Skin epidermis (tissue), 12 donors: ENCODE measurements around the gene FGF22.
"Not testable (repeated sequence)": the region's sequence is repeated elsewhere in the genome, so short reads cannot be mapped to it uniquely, and the experiment has no call there.

Source experiments
- H3K27ac ChIP-seq, 21 experiments: fragments of 200-600 bp; sonication (generic) in 11 of 21; one replicate each; pipeline ENCODE4 v1.5.0; 2020; ENCODE audit warnings: mild to moderate bottlenecking in 3 of 21, inconsistent platforms in 2 of 21, moderate library complexity in 2 of 21
- H3K4me3 ChIP-seq, 7 experiments: fragments of 200-600 bp; sonication (generic) in 2 of 7; one replicate each; pipeline ENCODE4 v1.5.0; 2020; ENCODE audit warnings: inconsistent platforms in 2 of 7, mild to moderate bottlenecking in 2 of 7, moderate library complexity in 1 of 7

The FGF22 gene

DNA sequence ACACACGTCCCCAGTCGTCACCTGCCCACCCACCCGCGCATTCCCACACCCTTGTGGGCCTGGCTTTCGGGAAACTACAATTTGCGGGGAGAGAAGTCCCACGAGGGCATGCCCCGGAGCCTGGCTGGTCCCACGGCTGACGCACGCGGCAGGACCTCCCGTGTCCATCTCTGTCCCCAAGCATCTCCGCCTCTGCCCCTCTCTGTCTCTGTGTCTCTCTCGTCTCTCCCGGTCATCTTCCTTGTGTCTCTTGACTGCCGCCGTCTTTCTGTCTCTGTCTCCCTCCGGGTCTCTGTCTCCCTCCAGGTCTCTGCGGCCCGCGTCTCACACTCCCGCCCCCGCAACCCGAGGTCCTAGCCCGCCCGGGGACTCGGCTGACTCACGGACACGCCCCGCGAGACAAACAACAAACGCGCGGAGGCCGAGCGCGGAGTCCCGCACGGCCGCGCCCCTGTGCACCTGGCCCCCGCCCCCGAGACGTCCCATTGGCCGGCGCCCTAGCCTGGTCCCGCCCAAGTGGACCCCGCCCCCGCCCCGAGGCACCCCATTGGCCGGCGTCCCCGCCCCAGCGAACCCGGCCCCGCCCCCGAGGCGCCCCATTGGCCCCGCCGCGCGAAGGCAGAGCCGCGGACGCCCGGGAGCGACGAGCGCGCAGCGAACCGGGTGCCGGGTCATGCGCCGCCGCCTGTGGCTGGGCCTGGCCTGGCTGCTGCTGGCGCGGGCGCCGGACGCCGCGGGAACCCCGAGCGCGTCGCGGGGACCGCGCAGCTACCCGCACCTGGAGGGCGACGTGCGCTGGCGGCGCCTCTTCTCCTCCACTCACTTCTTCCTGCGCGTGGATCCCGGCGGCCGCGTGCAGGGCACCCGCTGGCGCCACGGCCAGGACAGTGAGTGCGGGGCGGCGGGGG, at the start of gene FGF22:
TSS of gene FGF22 (plus strand) at position 627 of the 908 bp plus-strand sequence. CDS start at position 674, 47 bp downstream.
- Histone ChIP-seq H3K27ac (peak within 1 kb of the TSS in 5 of 21 experiments; percentile 7 to 49 (median 11)), H3K4me3 (peak within 1 kb of the TSS; percentile 22 to 42 (median 34))

DNA sequence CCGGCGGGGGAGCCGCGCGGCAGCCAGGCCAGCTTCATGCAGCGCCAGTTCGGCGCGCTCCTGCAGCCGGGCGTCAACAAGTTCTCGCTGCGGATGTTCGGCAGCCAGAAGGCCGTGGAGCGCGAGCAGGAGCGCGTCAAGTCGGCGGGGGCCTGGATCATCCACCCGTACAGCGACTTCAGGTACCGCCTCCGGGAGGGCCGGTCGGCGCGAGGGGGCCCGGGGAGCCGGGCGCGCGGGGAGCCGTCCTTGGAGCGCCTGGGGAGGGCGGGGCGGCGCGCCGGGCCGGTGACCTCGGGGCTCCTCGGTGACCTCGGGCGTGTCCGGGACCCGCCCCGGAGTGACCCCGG, 49.3 kb upstream of the FGF22 start:
- H3K27ac ChIP-seq: no peak overlapping the region
- H3K4me3 ChIP-seq: peak overlapping the region in 3 of 7 experiments; percentile 8 to 22 (median 22)

DNA sequence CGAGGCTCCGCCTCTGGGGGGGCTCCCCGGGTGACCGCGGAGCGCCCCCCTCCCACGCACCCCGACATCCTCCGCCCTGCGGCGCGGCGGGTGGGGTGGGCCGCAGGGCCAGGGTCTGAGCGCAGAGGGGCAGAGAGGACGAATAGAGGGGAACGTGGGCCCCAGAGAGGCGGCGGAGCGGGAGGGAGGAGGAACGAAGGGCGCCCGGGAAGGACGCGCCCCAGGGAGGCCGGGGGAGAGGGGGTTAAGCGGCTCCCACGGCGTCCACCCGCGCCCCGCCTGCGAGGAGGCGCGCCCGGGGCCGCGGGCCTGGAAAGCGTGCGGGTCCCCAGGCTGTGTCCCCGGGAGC, 49.0 kb upstream of the FGF22 start:
- Histone ChIP-seq H3K27ac (no peak overlapping the region), H3K4me3 (peak overlapping the region in 3 of 7 experiments; percentile 8 to 22 (median 22))

DNA sequence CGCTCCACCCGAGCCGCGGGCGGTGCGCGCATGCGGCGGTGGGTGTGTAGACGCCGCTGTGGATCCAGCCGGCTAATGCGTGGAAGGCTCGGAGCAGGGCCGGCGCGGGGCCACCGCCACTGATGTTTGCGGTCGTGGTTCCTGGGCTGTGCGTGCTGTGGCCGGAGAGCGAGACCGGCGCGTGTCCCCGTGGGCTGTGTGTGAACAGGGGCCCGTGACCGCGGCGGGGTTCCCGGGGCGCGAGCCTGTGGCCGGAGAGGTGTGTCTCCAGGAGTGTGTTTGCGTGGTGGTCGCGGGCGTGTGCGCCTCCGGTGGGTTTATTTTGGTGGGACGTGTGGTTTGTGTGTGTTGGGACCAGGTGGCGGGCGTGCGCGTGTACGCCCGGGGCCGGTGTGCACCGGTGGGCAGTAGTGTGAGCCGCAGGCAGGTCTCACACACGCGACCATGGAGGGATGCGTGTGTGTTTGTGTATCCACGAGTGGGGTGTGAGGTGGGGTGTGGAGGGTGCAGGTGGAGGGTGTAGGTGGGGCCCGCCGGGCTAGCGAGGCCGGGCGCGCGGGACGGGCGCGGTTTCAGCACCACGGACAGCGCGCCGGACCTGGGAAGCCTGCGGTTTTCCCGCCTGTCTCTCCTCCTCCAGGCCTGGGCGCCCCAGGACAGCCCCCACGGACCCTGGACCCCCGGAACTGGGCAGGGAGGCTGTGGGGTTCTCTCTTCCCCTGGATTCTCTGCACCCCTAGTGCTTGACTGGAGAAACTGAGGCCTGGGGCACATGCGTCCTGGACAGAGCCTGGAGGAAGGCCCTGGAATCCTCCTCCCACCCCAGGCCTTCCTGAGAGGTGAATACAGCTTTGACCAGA, 48.4 kb upstream of the FGF22 start:
- peak overlapping the region in 1 of 7 experiments; percentile 22 for H3K4me3 ChIP-seq
- no peak overlapping the region for H3K27ac ChIP-seq

DNA sequence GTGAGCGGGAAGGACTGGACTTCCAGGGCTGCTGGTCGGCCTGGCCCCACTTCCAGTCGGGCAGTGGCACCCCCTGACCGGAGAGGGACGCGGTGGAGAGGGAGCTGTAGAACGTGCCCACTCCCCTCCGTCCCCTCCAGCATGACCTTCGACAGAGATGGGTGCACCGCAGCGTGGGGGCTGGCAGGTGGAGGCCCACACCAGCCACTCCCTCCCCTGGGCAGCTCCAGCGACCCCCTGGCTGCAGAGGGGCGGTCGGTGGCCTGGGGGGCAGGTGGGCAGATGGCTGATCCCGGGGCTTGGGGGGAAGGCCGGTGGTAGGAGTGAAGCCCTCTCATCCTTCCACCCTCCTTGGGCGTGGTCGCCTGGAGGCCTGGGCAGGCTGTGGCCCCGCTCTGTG, 47.6 kb upstream of the FGF22 start:
- H3K4me3 ChIP-seq: no peak overlapping the region

DNA sequence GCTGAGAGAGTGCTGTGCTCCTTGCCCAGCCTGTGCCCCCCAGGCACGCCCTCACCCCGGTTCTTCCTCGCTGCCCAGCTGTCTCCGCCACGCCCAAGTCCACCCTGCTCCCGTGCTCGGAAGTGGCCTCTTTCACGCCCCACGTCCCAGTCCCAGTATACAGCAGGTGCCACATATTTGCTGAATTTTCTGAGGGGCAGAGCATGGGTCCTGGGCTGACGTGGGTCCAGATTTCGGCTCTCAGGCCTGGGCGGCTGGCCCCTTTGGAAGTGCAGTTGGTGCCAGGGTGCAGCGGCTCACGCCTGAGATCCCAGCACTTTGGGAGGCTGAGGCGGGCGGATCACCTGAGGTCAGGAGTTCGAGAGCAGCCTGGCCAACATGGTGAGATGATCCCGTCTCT, 46.6 kb upstream of the FGF22 start:
- H3K4me3 ChIP-seq: no peak overlapping the region
- no peak overlapping the region for H3K27ac ChIP-seq

More for the DNA sequence above, 47.6 kb upstream of the FGF22 start:
- no peak overlapping the region for H3K27ac ChIP-seq

DNA sequence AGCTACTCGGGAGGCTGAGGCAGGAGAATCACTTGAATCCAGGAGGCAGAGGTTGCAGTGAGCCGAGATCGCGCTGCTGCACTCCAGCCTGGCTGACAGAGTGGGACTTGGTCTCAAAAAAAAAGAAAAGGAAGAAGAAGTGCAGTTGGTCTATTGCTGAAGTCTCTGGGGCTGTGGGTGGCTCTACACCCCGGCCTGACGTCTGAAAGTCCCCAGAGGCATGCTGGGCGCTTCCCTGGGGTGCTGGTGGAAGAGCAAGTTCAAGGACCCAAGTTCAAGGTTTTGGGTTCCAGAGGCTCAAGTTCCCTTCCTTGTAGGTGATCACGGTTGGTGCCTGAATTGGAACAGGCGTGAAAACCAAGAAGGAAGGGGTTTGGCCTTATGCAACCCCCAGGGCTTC, 46.2 kb upstream of the FGF22 start:
- Histone ChIP-seq H3K27ac (no peak overlapping the region), H3K4me3 (no peak overlapping the region)

DNA sequence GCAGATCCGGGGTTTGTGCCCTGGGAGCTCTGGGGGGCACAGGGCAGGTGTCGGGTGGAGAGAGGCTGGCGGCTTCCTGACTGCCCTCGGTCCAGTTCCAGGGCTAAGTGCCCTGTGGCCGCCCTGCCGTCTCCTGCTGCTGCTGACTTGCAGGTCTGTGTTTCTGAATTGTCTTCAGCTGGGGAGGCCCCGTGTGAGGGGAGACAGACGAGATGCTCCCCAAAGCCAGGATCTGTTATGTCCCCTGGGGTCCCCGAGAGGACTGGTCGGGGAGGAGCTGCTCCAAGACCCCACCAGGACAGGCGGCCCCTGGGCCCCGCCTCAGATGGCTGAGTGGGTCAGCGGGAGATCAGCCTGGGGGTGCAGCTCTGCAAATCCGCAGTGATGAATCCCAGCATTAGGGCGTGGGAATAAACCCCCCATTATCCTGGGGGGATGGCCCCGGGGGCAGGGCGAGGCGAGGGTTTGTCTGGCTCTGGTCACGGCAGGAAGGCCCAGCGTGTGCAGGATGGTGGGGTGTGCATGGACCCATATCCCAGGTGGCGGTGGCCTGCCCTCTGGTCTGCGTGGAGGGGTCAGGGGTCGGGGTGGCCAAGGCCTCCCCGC, 45.3 kb upstream of the FGF22 start:
- no peak overlapping the region for H3K27ac ChIP-seq
- no peak overlapping the region for H3K4me3 ChIP-seq

DNA sequence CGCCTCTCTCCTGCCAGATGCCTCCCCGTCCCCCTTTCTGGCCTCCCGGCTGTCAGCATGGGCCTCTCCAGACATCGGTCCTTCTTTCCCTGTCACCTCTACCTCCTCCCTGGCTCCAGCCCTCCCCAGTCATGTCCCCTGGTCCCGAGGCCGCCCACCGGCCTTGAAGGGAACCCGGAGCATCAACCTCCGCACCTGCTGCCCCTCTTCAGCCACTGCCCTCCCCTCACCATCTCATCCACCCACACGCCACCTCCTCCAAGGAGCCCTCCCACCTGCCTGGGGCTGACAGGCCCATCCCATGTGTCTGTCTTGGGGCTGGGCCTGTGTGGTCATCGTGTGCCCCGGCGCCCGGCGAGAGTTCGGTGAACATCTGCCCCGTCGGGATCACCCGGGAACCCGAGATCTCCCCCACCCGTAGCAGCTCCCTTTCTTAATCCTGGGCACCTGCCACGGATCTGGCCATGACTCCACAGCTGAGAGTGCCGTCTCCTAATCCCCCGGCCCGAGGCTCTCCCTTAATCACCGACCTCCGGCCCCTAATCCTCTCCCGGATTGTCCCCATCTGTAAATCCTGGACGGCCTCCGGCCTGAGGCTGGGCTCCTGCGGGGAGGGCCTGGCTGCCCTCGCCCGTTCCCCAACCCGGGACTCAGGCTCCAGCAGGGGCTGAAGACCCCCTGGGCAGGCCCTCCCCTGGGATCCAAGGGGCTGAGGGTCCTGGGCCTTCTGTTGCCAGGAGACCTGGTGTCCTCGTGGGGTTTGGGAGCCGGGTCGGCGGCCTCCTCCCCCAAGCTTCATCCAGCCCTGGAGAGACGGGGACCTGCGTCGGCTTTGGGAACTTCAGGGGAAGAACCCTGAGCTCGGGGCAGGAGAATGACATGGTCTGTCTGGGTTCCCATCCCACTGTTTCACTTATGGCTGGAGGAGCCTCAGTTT, 44.1 kb upstream of the FGF22 start:
- Histone ChIP-seq H3K27ac (no peak overlapping the region), H3K4me3 (no peak overlapping the region)

DNA sequence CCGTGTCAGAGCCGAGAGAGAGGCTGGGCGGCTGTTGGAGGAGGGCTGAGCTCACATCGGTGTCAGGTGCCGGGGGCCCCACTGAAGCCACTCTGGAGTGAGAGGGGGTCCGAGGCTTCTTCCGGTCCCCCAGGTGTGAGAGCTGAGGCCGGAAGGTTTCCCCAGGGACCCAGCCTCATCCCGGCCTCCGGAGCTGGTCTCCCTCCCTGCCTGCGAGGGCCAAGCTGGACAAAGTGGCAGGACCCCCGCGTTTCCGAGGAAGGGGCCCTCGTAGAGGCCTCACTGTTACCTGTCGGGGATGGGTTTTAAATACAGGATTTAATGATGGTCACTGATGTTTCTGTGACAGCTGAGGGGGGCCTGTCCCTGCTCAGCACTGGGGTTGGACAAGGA, 43.4 kb upstream of the FGF22 start:
- Histone ChIP-seq H3K27ac (no peak overlapping the region), H3K4me3 (no peak overlapping the region)

DNA sequence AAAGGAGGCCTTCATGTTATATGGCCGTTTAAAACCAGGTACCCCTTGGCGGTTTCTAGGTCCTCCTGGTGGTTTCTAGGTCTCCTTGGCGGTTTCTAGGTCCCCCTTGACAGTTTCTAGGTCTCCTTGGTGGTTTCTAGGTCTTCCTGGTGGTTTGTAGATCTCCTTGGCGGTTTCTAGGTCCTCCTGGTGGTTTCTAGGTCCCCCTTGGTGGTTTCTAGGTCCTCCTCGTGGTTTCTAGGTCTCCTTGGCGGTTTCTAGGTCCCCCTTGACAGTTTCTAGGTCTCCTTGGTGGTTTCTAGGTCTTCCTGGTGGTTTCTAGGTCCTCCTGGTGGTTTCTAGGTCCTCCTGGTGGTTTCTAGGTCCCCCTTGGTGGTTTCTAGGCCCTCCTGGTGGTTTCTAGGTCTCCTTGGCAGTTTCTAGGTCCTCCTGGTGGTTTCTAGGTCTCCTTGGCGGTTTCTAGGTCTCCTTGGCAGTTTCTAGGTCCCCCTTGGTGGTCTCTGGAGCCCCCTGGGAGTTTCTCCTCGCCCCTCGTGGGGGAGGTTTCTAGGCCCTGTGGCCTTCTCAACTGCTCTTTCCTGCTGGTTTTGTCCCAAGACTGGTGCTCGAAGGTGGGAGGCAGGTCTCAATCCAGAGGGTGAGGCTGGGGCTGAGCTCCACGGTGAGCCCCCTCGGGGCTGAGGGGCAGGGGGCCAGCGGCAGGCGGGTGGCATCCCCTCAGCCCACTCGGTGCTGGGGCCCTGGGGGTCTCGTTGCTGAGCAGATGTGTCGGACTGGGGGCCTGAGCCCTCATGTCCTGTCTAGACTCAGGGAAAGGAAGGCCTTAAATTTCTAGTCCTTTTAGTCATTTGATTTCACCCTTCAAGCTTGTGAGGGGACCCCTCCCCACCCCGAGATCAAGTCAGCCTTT, 42.0 kb upstream of the FGF22 start:
- H3K4me3 ChIP-seq: no peak overlapping the region
- no peak overlapping the region for H3K27ac ChIP-seq

DNA sequence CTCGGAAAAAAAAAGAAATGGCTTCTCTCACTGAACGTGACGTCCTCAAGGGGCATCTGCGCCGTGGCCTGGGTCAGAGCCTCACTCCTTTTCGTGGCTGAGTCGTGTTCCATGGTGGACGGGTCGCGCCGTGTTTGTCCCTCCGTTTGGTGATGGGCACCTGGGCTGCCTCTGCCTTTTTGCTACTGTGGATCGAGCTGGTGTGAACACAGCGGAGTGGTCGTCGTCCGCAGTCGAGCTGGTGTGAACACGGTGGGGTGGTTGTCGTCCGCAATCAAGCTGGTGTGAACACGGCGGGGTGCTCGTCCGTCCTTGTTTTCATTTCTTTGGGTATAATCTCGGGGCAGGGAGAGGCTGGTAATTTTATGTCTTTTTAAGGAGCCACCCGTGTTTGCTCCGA, 38.4 kb upstream of the FGF22 start:
- Histone ChIP-seq H3K27ac (no peak overlapping the region), H3K4me3 (no peak overlapping the region)

DNA sequence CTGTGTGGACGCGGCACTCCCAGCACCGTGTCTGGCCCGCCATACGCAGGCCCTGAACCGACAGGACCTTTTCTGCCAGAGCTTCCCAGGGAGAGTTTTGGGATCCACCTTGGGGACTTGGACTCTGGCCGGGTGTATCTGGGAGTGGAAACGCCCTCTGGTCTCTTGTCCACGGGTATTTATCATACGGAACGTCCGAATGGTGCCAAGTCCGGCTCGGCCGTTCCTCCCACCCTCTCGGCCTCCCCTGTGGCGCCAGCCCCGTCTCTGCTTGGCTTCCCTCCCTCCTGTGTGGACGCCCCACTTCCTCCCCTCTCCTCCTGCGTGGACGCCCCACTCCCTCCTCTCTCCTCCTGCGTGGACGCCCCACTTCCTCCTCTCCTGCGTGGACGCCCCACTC, 37.9 kb upstream of the FGF22 start:
- H3K4me3 ChIP-seq: no peak overlapping the region
- H3K27ac ChIP-seq: no peak overlapping the region

DNA sequence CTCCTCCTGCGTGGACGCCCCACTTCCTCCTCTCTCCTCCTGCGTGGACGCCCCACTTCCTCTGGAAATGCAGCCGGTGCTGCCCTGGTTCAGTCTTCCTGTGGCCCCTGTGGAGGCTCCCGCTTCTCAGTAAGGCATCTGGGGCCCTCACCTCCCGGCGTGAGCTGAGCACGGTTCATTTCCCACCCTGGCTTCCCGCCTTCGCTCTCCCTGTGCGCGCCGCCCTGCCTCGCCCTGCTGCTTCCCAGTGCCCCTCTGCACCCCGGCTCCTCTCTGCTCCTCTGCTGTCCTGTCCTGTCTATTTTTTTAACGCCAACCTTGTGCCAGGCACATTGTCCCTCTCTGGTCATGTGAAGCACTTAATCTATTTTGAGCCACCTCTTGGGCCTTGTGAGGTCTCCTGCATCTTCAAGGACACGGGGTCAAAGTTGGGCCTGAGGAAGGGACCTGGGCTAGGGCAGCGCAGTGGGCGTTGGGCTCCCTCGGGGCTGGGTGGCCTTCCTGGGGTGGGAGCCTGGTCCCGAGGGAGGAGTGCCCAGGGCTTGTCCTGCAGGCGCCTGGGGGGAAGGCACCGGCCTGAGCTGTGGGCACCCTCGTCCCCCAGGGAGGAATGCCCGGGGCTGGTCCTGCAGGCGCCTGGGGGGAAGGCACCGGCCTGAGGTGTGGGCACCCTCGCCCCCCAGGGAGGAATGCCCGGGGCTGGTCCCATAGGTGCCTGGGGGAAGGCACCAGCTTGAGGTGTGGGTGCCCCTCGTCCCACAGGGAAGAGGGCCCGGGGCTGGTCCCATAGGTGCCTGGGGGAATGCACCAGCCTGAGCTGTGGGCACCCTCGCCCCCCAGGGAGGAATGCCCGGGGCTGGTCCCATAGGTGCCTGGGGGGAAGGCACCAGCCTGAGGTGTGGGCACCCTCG, 37.0 kb upstream of the FGF22 start:
- Histone ChIP-seq H3K27ac (no peak overlapping the region), H3K4me3 (no peak overlapping the region)

DNA sequence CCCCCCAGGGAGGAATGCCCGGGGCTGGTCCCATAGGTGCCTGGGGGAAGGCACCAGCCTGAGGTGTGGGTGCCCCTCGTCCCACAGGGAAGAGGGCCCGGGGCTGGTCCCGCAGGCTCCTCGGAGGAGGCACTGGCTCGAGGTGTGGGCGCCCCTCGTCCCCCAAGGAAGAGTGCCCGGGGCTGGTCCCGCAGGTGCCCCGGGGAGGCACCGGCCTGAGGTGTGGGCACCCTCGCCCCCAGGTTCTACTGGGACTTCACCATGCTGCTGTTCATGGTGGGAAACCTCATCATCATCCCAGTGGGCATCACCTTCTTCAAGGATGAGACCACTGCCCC, 36.4 kb upstream of the FGF22 start:
- H3K27ac ChIP-seq, H3K4me3 ChIP-seq: not testable (repeated sequence)

DNA sequence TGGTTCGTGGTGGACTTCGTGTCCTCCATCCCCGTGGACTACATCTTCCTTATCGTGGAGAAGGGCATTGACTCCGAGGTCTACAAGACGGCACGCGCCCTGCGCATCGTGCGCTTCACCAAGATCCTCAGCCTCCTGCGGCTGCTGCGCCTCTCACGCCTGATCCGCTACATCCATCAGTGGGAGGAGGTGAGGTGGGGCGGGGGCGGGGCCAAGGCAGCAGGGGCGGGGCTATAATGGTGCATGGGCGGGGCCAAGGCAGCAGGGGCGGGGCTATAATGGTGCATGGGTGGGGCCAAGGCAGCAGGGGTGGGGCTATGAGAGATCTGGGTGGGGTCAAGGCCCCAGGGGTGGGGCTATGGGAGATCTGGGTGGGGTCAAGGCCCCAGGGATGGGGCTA, 35.9 kb upstream of the FGF22 start:
- not testable (repeated sequence) for H3K27ac ChIP-seq, H3K4me3 ChIP-seq

DNA sequence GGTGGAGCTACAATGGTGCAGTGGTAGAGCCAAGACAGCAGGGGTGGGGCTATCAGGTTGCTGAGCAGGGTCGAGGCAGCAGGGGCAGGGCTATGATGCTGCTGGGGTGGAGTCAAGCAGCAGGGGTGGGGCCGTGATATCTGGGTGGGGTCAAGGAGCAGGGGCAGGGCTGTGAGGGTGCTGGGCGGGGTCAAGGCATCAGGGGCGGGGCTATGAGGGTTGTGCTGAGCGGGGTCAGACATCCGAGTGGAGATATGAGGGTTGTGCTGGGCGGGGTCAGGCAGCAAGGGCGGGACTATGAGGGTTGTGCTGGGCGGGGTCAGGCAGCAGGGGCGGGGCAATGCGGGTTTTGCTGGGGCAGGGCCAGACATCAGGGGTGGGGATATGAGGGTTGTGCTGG, 35.3 kb upstream of the FGF22 start:
- no peak overlapping the region for H3K27ac ChIP-seq
- no peak overlapping the region for H3K4me3 ChIP-seq
